Stimulated activated CD8-positive, alpha-beta memory T cell treated with anti-CD3 and anti-CD28 coated beads, Interleukin-2, amount 100 ng/mL, for 1 hour (primary cell): Measurements from ENCODE around the gene TTLL1.

ENCODE experiments used
- DNase-seq, 2 donors: peaks; one replicate each; pipeline ENCODE4 v3.0.0-alpha.2; 2020; ENCODE audit warnings: low read depth in 2 of 2

The TTLL1 gene

GRCh38 chr22:42993651-42994275 is 95.4 kb downstream of the TTLL1 start:
- DNase-seq, result no peak

DNA sequence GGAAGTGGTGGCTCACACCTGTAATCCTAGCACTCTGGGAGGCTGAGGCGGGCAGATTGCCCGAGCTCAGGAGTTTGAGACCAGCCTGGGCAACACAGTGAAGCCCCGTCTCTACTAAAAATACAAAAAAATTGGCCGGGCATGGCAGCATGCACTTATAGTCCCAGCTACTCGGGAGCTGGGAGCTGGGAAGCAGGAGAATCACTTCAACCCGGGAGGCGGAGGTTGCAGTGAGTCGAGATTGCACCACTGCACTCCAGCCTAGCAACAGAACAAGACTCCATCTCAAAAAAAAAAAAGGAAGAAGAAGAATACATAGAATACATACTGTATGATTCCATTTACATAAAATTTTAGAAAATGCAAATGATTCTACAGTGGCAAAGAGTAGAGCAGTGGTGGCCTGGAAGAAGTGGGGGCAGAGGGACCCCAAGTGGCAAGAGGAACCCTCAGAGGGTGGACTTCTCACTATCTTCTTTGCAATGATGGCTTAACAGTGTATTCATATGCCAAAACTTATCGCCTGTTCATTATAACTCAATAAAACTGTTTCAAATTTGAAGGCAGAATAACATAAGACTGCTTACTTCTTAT is 96.2 kb downstream of the TTLL1 start:
- no peak for DNase-seq

GRCh38 chr22:42992092-42992491 is 97.1 kb downstream of the TTLL1 start:
- no peak for DNase-seq

GRCh38 chr22:42991010-42991651 is 98.1 kb downstream of the TTLL1 start:
- no peak for DNase-seq

GRCh38 chr22:42990131-42990838 is 98.9 kb downstream of the TTLL1 start:
- DNase-seq, result no peak
